Stomach (tissue), 9 donors: ENCODE results near the gene TPSAB1. TPM values are rescaled to one million over a fixed set of nuclear protein-coding genes. Genes with fewer than 3 reads are reported as not detected.

ENCODE experiments used
- DNase-seq, 2 donors: peaks; one replicate each; pipeline versions ENCODE4 v3.0.0 to v3.0.0-alpha.2; 2013 to 2019
- H3K27ac ChIP-seq, 5 donors: fragments of 200-600 bp in 4 of 5; sonication (generic) in 4 of 5; one replicate each; pipeline ENCODE4 v1.5.1; 2013 to 2019; ENCODE audit warnings: mild to moderate bottlenecking in 1 of 5, moderate library complexity in 1 of 5
- H3K27me3 ChIP-seq, 3 donors: fragments of 200-600 bp; sonication (generic); one replicate each; pipeline ENCODE4 v1.5.1; 2017 to 2019; ENCODE audit warnings: mixed run types in 1 of 3
- H3K36me3 ChIP-seq, 4 donors: fragments of 200-600 bp; sonication (generic); 1 replicate in 3 of 4; 2 replicates in 1 of 4; pipeline ENCODE4 v1.5.1; 2016 to 2019
- H3K4me1 ChIP-seq, 4 donors: fragments of 200-600 bp; sonication (generic); one replicate each; pipeline ENCODE4 v1.5.1; 2016 to 2019
- H3K4me3 ChIP-seq, 4 donors: fragments of 200-600 bp; sonication (generic) in 3 of 4; one replicate each; pipeline ENCODE4 v1.5.1; 2016 to 2019; ENCODE audit warnings: mild to moderate bottlenecking in 1 of 4
- H3K9me3 ChIP-seq, 4 donors: fragments of 200-600 bp; sonication (generic); one replicate each; pipeline ENCODE4 v1.5.1; 2016 to 2019
- CTCF ChIP-seq, 7 experiments: fragments of 450-650 bp in 4 of 7; fragments of 200-600 bp in 3 of 7; sonication (generic) in 3 of 7; IDR thresholded peaks; one replicate each; pipeline ENCODE4 v1.5.1; 2016 to 2019; ENCODE audit warnings: antibody characterized with exemption in 7 of 7, control low read depth in 2 of 7, mild to moderate bottlenecking in 1 of 7
- EP300 ChIP-seq: sonication (generic); formaldehyde crosslinking; IDR thresholded peaks from one replicate; pipeline ENCODE4 v1.6.1; 2017; ENCODE audit warnings: antibody characterized with exemption
- POLR2A ChIP-seq, 4 donors: fragments of 450-650 bp; IDR thresholded peaks; one replicate each; pipeline ENCODE4 v1.6.1; 2016; ENCODE audit warnings: antibody characterized with exemption in 4 of 4, control low read depth in 2 of 4, mild to moderate bottlenecking in 1 of 4, moderate library complexity in 1 of 4
- POLR2AphosphoS5 ChIP-seq, 3 donors: sonication (generic); formaldehyde crosslinking; IDR thresholded peaks; one replicate each; pipeline ENCODE4 v1.6.1; 2016; ENCODE audit warnings: antibody characterized with exemption in 3 of 3
- WGBS, 5 donors: extraction: QIAGEN DNeasy Blood & Tissue Kit in 3 of 5; methylation state at CpG; one replicate each; pipeline versions ENCODE4 v1.1.5 to v1.1.7; 2013 to 2018; 5-methylcytosine and 5-hydroxymethylcytosine counted together
- intact Hi-C: fragments of 100-400 bp; cut with DNase I; formaldehyde crosslinking; loops from one replicate; pipeline ENCODE4 v1.15.1; 2023; ENCODE audit warnings: low total_unique reads
- polyA plus RNA-seq, 3 donors: library from polyadenylated mRNA; stranded (reverse); fragments of 200-250 nt; gene quantifications; one replicate each; pipeline ENCODE4 v1.2.3, GENCODE V29; 2013
- total RNA-seq, 5 donors: library from RNA; depleted of rRNA; stranded (reverse); fragments of >200 nt; gene quantifications; one replicate each; pipeline versions ENCODE4 v1.1.0 to v1.2.3, GENCODE V29; 2014 to 2016
- donor health status: healthy with polysubstance abuse.
- donor health status: Bipolar disorder and iron deficiency.
- donor health status: healthy.

The TPSAB1 gene
- total and polyA plus RNA-seq, 8 donors = 15.4 to 202 (median 71.2) TPM

- Histone ChIP-seq H3K9me3 (no peaks in the 10 kb centered on the region), H3K36me3 (peaks cover 0 to 16% (median 0%) of the 10 kb centered on the region in 4 donors), H3K27me3 (peaks cover 0 to 23% (median 9%) of the 10 kb centered on the region in 3 donors), H3K4me1 (peaks cover 8 to 39% (median 23%) of the 10 kb centered on the region in 4 donors), H3K4me3 (no peak overlapping the region), H3K27ac (peak overlapping the region in 3 of 5 donors; percentile 52 to 83 (median 57))
- intact Hi-C loops = no loop called here
- DNase-seq = no peak
- TF ChIP-seq CTCF (IDR thresholded peaks at IDR 0.05) (no peak), POLR2AphosphoS5 (IDR thresholded peaks at IDR 0.05) (no peak), POLR2A (IDR thresholded peaks at IDR 0.05) (no peak), EP300 (no peak)
- 37 to 78% (median 76%) methylated on average over 9 to 29 of the region's 29 CpGs for WGBS, 5 donors
Measured at GRCh38 chr16:1193825-1194581, 46.5 kb upstream of the TPSAB1 start.

GRCh38 chr16:1194665-1195392 is 45.7 kb upstream of the TPSAB1 start:
- Histone ChIP-seq H3K27me3 (peaks cover 0 to 22% (median 9%) of the 10 kb centered on the region in 3 donors), H3K36me3 (peaks cover 0 to 16% (median 0%) of the 10 kb centered on the region in 4 donors), H3K4me3 (no peak overlapping the region), H3K27ac (peak overlapping the region in 2 of 5 donors; percentile 1 to 83), H3K9me3 (no peaks in the 10 kb centered on the region), H3K4me1 (peaks cover 8 to 39% (median 23%) of the 10 kb centered on the region in 4 donors)
- intact Hi-C loops = no loop called here
- TF ChIP-seq CTCF (IDR thresholded peaks at IDR 0.05) = peak in 5 of 7 experiments; percentile 63 to 88 (median 84)
- no peak for TF ChIP-seq POLR2A (IDR thresholded peaks at IDR 0.05)
- peak in 1 of 2 donors; percentile 56 for DNase-seq
- 19 to 61% (median 25%) methylated on average over 23 to 61 of the region's 61 CpGs for WGBS, 5 donors

GRCh38 chr16:1195393-1195666 is 45.2 kb upstream of the TPSAB1 start:
- H3K27me3 ChIP-seq = peaks cover 0 to 22% (median 9%) of the 10 kb centered on the region in 3 donors
- WGBS, 5 donors = 57 to 77% (median 64%) methylated on average over 11 to 14 of the region's 14 CpGs
- intact Hi-C loops = no loop called here
- no peaks in the 10 kb centered on the region for H3K9me3 ChIP-seq
- H3K4me3 ChIP-seq = no peak overlapping the region
- peaks cover 0 to 20% (median 1%) of the 10 kb centered on the region in 4 donors for H3K36me3 ChIP-seq
- DNase-seq = no peak
- peak overlapping the region in 1 of 5 donors; percentile 83 for H3K27ac ChIP-seq
- TF ChIP-seq POLR2A (IDR thresholded peaks at IDR 0.05) = no peak
- no peak for TF ChIP-seq POLR2AphosphoS5 (IDR thresholded peaks at IDR 0.05)
- no peak for TF ChIP-seq EP300
- no peak for TF ChIP-seq CTCF (IDR thresholded peaks at IDR 0.05)
- H3K4me1 ChIP-seq = peaks cover 8 to 39% (median 23%) of the 10 kb centered on the region in 4 donors

GRCh38 chr16:1196494-1196893 is 44.0 kb upstream of the TPSAB1 start:
- WGBS, 5 donors = 58 to 81% (median 71%) methylated on average over 8 to 11 of the region's 11 CpGs
- Histone ChIP-seq H3K4me3 (no peak overlapping the region), H3K36me3 (peaks cover under 1 to 32% (median 10%) of the 10 kb centered on the region in 4 donors), H3K9me3 (no peaks in the 10 kb centered on the region), H3K27ac (no peak overlapping the region), H3K27me3 (peaks cover 0 to 22% (median 9%) of the 10 kb centered on the region in 3 donors), H3K4me1 (peaks cover 8 to 38% (median 23%) of the 10 kb centered on the region in 4 donors)
- DNase-seq = no peak
- intact Hi-C loops = no loop called here
- TF ChIP-seq POLR2A (IDR thresholded peaks at IDR 0.05) (no peak), CTCF (IDR thresholded peaks at IDR 0.05) (no peak), POLR2AphosphoS5 (IDR thresholded peaks at IDR 0.05) (no peak), EP300 (no peak)
